ENCODE data around the gene CSNK1G3.

Gene CSNK1G3

DNA sequence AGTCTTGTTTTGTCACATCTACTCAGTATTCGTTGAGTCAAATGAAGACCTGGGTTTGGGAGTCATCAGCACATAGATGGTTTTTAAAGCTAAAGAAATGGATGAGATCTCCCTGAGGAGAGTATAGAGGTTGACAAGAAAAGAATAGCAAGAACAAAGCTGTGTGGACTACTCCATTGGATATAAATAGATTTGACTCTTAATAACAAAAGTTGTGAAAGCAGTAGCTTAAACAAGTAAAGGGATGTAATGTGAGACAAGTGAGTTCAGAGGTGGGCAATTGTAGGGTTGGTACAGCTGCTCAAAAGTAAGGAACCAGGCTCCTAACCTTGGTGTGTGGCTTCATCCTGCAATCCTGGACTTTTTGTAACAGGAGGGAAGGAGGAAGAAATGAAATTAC lies 49.3 kb downstream of the CSNK1G3 start:
- no peak overlapping the region for H3K4me3 ChIP-seq (replicated peaks; ENCODE audit: low read depth, low read length)
- no peaks in the 10 kb centered on the region for H3K27me3 ChIP-seq (replicated peaks; ENCODE audit: control insufficient read depth, insufficient read depth, low read length)
- TF ChIP-seq, protein P1, sequence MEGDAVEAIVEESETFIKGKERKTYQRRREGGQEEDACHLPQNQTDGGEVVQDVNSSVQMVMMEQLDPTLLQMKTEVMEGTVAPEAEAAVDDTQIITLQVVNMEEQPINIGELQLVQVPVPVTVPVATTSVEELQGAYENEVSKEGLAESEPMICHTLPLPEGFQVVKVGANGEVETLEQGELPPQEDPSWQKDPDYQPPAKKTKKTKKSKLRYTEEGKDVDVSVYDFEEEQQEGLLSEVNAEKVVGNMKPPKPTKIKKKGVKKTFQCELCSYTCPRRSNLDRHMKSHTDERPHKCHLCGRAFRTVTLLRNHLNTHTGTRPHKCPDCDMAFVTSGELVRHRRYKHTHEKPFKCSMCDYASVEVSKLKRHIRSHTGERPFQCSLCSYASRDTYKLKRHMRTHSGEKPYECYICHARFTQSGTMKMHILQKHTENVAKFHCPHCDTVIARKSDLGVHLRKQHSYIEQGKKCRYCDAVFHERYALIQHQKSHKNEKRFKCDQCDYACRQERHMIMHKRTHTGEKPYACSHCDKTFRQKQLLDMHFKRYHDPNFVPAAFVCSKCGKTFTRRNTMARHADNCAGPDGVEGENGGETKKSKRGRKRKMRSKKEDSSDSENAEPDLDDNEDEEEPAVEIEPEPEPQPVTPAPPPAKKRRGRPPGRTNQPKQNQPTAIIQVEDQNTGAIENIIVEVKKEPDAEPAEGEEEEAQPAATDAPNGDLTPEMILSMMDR (IDR thresholded peaks at IDR 0.05; ENCODE audit: insufficient read depth, low read length, poor library complexity, severe bottlenecking): no peak
- no peak for DNase-seq (ENCODE audit: extremely low read depth, insufficient read length)
- peaks cover 1% of the 10 kb centered on the region; the same call in 1 of the 2 replicates for H3K36me3 ChIP-seq (ENCODE audit: control insufficient read depth, insufficient read depth, low read length)

DNA sequence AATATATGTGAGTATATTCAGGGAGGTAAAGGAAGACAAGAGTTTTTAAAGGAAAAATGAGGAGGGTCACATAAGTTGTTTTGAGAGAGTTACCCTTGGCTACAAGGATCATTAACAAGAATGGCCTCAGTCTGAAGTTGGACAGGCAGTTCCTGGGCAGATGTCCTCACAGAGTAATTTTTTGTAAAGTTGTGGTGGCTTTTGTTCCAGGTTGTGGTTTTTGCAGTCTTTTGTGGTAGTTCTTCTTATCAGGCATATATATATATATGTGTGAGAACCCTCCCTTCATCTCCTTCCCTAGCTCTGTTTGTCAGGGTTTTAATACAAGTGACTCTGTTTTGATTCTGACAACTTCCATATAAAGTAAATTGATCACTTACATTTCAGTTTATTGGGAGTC lies 60.0 kb downstream of the CSNK1G3 start:
- Histone ChIP-seq H3K27me3 (replicated peaks; ENCODE audit: control insufficient read depth, insufficient read depth, low read length) (no peaks in the 10 kb centered on the region), H3K36me3 (ENCODE audit: control insufficient read depth, insufficient read depth, low read length) (no peaks in the 10 kb centered on the region; the same call in 1 of the 2 replicates), H3K4me3 (replicated peaks; ENCODE audit: low read depth, low read length) (no peak overlapping the region)
- DNase-seq (ENCODE audit: extremely low read depth, insufficient read length): no peak
- TF ChIP-seq, protein P1 (IDR thresholded peaks at IDR 0.05; ENCODE audit: insufficient read depth, low read length, poor library complexity, severe bottlenecking): no peak

DNA sequence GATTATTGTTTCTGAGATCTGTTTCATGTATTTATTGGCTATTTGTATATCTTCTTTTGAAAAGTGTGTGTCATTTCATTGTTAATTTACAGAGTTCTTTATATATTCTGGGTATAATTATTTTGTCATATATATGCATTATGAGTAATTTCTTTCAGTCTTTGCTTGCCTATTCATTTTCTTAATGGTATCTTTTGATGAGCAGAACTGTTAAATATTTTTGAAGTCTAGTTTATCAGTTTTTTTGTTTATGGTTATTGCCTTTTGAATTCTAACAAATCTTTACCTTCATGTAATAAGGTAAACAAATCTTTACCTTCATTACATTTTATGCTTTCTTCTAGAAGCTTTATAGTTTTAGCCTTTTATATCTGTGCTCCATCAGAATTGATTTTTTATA lies 66.4 kb downstream of the CSNK1G3 start:
- Histone ChIP-seq H3K27me3 (replicated peaks; ENCODE audit: control insufficient read depth, insufficient read depth, low read length) (no peaks in the 10 kb centered on the region), H3K4me3 (replicated peaks; ENCODE audit: low read depth, low read length) (no peak overlapping the region), H3K36me3 (ENCODE audit: control insufficient read depth, insufficient read depth, low read length) (no peaks in the 10 kb centered on the region)
- TF ChIP-seq, protein P1 (IDR thresholded peaks at IDR 0.05; ENCODE audit: insufficient read depth, low read length, poor library complexity, severe bottlenecking): no peak
- DNase-seq (ENCODE audit: extremely low read depth, insufficient read length): no peak

DNA sequence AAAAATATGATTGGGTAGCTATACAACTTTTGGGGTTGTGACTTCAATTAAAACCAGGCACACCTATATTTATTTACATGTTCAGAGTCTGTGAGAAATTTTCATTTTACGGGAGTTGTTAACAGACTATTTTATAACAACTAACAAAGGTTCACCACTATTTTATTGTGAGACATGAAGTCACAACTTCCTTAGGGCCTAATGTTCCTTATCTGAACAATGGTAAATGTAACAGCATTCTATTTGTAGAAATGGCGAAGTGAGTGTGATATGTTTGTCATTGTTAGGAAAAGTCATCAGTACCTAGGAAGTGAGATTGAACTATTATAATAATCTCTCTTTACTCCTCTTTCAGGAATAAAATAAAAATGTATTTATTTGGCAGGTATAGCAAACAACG lies 67.4 kb downstream of the CSNK1G3 start:
- DNase-seq (ENCODE audit: extremely low read depth, insufficient read length): no peak
- TF ChIP-seq, protein P1 (IDR thresholded peaks at IDR 0.05; ENCODE audit: insufficient read depth, low read length, poor library complexity, severe bottlenecking): no peak
- no peak overlapping the region for H3K4me3 ChIP-seq (replicated peaks; ENCODE audit: low read depth, low read length)
- H3K27me3 ChIP-seq (replicated peaks; ENCODE audit: control insufficient read depth, insufficient read depth, low read length): no peaks in the 10 kb centered on the region
- H3K36me3 ChIP-seq (ENCODE audit: control insufficient read depth, insufficient read depth, low read length): no peaks in the 10 kb centered on the region

DNA sequence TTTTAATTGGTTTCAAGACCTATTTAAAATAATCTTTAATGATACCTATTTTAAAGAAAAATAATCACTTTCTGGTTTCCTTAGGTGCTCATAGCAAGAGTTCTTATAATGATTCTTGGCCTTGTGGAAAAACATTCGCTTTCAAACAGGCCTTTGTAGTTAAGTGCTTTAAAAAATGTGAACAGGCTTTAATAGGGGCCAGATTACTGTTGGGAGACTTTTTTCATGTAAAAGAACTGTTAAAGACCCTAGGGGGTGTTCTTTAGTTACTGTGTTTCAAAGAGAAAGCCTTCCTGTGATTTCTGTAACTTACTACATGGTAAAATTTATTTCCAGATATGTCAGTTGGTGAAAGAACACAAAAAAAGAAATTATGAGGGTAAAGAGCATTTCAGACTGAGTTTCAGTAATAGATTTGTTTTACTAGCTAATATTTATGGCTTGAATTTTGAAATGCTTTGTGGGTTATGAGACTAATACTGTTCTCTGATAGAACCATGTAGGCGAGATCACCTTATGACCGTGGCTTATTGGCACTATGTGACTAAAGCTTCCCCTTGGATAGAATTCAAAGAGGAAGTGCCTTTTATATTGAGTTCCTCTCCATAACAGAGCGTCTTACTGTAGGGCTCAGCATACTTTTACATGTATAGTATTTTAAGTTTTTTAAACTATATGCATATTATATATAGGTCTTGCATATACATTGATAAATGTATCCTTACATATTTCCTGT lies 70.7 kb downstream of the CSNK1G3 start:
- Histone ChIP-seq H3K27me3 (replicated peaks; ENCODE audit: control insufficient read depth, insufficient read depth, low read length) (no peaks in the 10 kb centered on the region), H3K4me3 (replicated peaks; ENCODE audit: low read depth, low read length) (no peak overlapping the region), H3K36me3 (ENCODE audit: control insufficient read depth, insufficient read depth, low read length) (no peaks in the 10 kb centered on the region; the same call in 1 of the 2 replicates)
- no peak for DNase-seq (ENCODE audit: extremely low read depth, insufficient read length)
- TF ChIP-seq, protein P1 (IDR thresholded peaks at IDR 0.05; ENCODE audit: insufficient read depth, low read length, poor library complexity, severe bottlenecking): no peak
